H1 (cell line): Measurements from ENCODE around the gene CD99. TPM values are rescaled to one million over a fixed set of nuclear protein-coding genes. Genes with fewer than 3 reads are reported as not detected.

Experiments used
- CTCF ChIA-PET: fragments of 300-600 bp; sonication (Branson Sonifier 250); formaldehyde crosslinking; loops from one replicate; lab custom pipeline; 2021; ENCODE audit not compliant: partially characterized antibody; lab: Charles Lee
- POLR2A ChIA-PET: fragments of 300-600 bp; sonication (Branson Sonifier 250); formaldehyde crosslinking; loops from one replicate; lab custom pipeline; 2021; ENCODE audit warnings: inconsistent platforms; ENCODE audit not compliant: partially characterized antibody; lab: Charles Lee
- DNase-seq, 2 experiments: peaks; one replicate each; pipeline versions ENCODE4 v3.0.0 to v3.0.0-alpha.2; 2010 to 2022; ENCODE audit warnings: low spot score in 2 of 2, low read depth in 1 of 2, mixed read lengths in 1 of 2
- FAIRE-seq: peaks from 2 replicates; lab custom pipeline; 2011; peaks lifted over from hg19 to GRCh38; lab: Jason Lieb, UNC
- H2AFZ ChIP-seq: 2 replicates; pipeline ENCODE4 v1.8.1; 2012; ENCODE audit warnings: low read length, inconsistent platforms
- H2AK5ac ChIP-seq: 2 replicates; pipeline ENCODE4 v1.6.1; 2013; ENCODE audit warnings: low read depth, low read length
- H2BK120ac ChIP-seq: replicated peaks from 2 replicates; pipeline ENCODE3; 2013; ENCODE audit warnings: low read depth, low read length, inconsistent platforms
- H2BK12ac ChIP-seq: 2 replicates; pipeline ENCODE4 v1.6.1; 2013; ENCODE audit warnings: low read depth, low read length
- H2BK15ac ChIP-seq: 2 replicates; pipeline ENCODE4 v1.6.1; 2013; ENCODE audit warnings: low read length
- H2BK20ac ChIP-seq: 2 replicates; pipeline ENCODE4 v1.6.1; 2013; ENCODE audit warnings: low read length
- H2BK5ac ChIP-seq: 2 replicates; pipeline ENCODE4 v1.6.1; 2013; ENCODE audit warnings: low read depth, low read length
- H3K14ac ChIP-seq: 2 replicates; pipeline ENCODE4 v1.6.1; 2013; ENCODE audit warnings: inconsistent platforms; ENCODE audit not compliant: insufficient read length
- H3K18ac ChIP-seq: 2 replicates; pipeline ENCODE4 v1.6.1; 2013; ENCODE audit warnings: low read length; ENCODE audit errors: extremely low read depth
- H3K23ac ChIP-seq: 2 replicates; pipeline ENCODE4 v1.6.1; 2013; ENCODE audit warnings: inconsistent platforms; ENCODE audit not compliant: insufficient read length
- H3K23me2 ChIP-seq: 2 replicates; pipeline ENCODE4 v1.6.1; 2013; ENCODE audit warnings: low read depth, low read length
- H3K27ac ChIP-seq: 2 replicates; pipeline ENCODE4 v1.6.1; 2011; ENCODE audit warnings: low read depth, low read length, inconsistent platforms
- H3K27me3 ChIP-seq, 4 experiments: replicated peaks in 1 of 4; 1 replicate in 1 of 4; 2 replicates in 3 of 4; pipeline versions ENCODE4 v1.6.1 to v1.8.1; 2011 to 2013; ENCODE audit warnings: low read length in 3 of 4, mild to moderate bottlenecking in 3 of 4, inconsistent platforms in 2 of 4, mixed read lengths in 2 of 4, moderate library complexity in 1 of 4; ENCODE audit not compliant: control insufficient read depth in 3 of 4, insufficient read depth in 3 of 4; ENCODE audit errors: extremely low read depth in 1 of 4
- H3K36me3 ChIP-seq, 4 experiments: 2 replicates each; pipeline versions ENCODE4 v1.6.1 to v1.8.1; 2011 to 2013; ENCODE audit warnings: mild to moderate bottlenecking in 4 of 4, low read length in 3 of 4, moderate library complexity in 2 of 4, control low read depth in 1 of 4, inconsistent platforms in 1 of 4; ENCODE audit not compliant: insufficient read depth in 4 of 4, control insufficient read depth in 2 of 4
- H3K4ac ChIP-seq: replicated peaks from 2 replicates; pipeline ENCODE3; 2013; ENCODE audit warnings: low read length, low read depth, mixed read lengths, inconsistent platforms; ENCODE audit not compliant: insufficient read length
- H3K4me1 ChIP-seq, 4 experiments: replicated peaks in 1 of 4; 1 replicate in 1 of 4; 2 replicates in 3 of 4; pipeline versions ENCODE4 v1.6.1 to v1.8.1; 2011 to 2013; ENCODE audit warnings: low read length in 3 of 4, inconsistent platforms in 2 of 4, mixed read lengths in 1 of 4; ENCODE audit not compliant: insufficient read depth in 4 of 4, control insufficient read depth in 3 of 4
- H3K4me2 ChIP-seq, 2 experiments: 2 replicates each; pipeline versions ENCODE4 v1.6.1 to v1.8.1; 2011 to 2013; ENCODE audit warnings: low read depth in 2 of 2, low read length in 2 of 2, control low read depth in 1 of 2, inconsistent platforms in 1 of 2, mild to moderate bottlenecking in 1 of 2; ENCODE audit not compliant: insufficient read depth in 1 of 2
- H3K4me3 ChIP-seq, 4 experiments: fragments of 200-600, 300-600 bp in 1 of 4; sonication (generic), shearing (Covaris generic), sonication (Bioruptor Twin) in 1 of 4; 2 replicates each; pipeline versions ENCODE4 v1.5.1 to v1.8.1; 2011 to 2016; ENCODE audit warnings: low read length in 4 of 4, low read depth in 3 of 4, control low read depth in 2 of 4, inconsistent platforms in 2 of 4, mild to moderate bottlenecking in 2 of 4, mixed read lengths in 1 of 4, moderate library complexity in 1 of 4; ENCODE audit not compliant: insufficient read depth in 2 of 4; ENCODE audit errors: extremely low read depth in 1 of 4
- H3K56ac ChIP-seq: replicated peaks from 2 replicates; pipeline ENCODE3; 2013; ENCODE audit warnings: low read depth, mild to moderate bottlenecking, mixed read lengths, low read length, inconsistent platforms; ENCODE audit not compliant: insufficient read length
- H3K79me1 ChIP-seq: 2 replicates; pipeline ENCODE4 v1.6.1; 2013; ENCODE audit warnings: low read depth, low read length, control low read depth
- H3K79me2 ChIP-seq, 2 experiments: 2 replicates each; pipeline versions ENCODE4 v1.6.1 to v1.8.1; 2012 to 2013; ENCODE audit warnings: low read length in 2 of 2, mild to moderate bottlenecking in 2 of 2, inconsistent platforms in 1 of 2; ENCODE audit not compliant: insufficient read depth in 2 of 2, control insufficient read depth in 1 of 2
- H3K9ac ChIP-seq, 4 experiments: replicated peaks in 1 of 4; 1 replicate in 1 of 4; 2 replicates in 3 of 4; pipeline versions ENCODE4 v1.6.1 to v1.8.1; 2011 to 2013; ENCODE audit warnings: low read depth in 3 of 4, low read length in 3 of 4, control low read depth in 2 of 4, mild to moderate bottlenecking in 2 of 4, moderate library complexity in 2 of 4, inconsistent platforms in 1 of 4; ENCODE audit errors: extremely low read depth in 1 of 4
- H3K9me3 ChIP-seq, 2 experiments: 2 replicates each; pipeline versions ENCODE4 v1.6.1 to v1.8.1; 2012 to 2013; ENCODE audit warnings: mild to moderate bottlenecking in 2 of 2, moderate library complexity in 2 of 2, control low read depth in 1 of 2, inconsistent platforms in 1 of 2, low read depth in 1 of 2, low read length in 1 of 2, mixed read lengths in 1 of 2; ENCODE audit not compliant: insufficient read depth in 2 of 2
- H4K20me1 ChIP-seq, 2 experiments: replicated peaks in 1 of 2; 2 replicates each; pipeline versions ENCODE3 to v1.8.1; 2011 to 2013; ENCODE audit warnings: inconsistent platforms in 2 of 2, low read length in 2 of 2, mild to moderate bottlenecking in 1 of 2; ENCODE audit not compliant: insufficient read depth in 2 of 2, control insufficient read depth in 1 of 2
- H4K5ac ChIP-seq: 2 replicates; pipeline ENCODE4 v1.6.1; 2013; ENCODE audit warnings: low read length, low read depth, mixed read lengths, inconsistent platforms; ENCODE audit not compliant: insufficient read length
- H4K8ac ChIP-seq: 2 replicates; pipeline ENCODE4 v1.8.0; 2013; ENCODE audit warnings: mild to moderate bottlenecking, moderate library complexity, low read length, inconsistent platforms; ENCODE audit not compliant: insufficient read depth; ENCODE audit errors: extremely low read depth
- H4K91ac ChIP-seq: replicated peaks from 2 replicates; pipeline ENCODE3; 2013; ENCODE audit warnings: low read length, mixed read lengths, inconsistent platforms; ENCODE audit not compliant: insufficient read length
- ASH2L ChIP-seq: fragments of 200-600, 300-600 bp; sonication (generic); IDR thresholded peaks from one replicate; pipeline ENCODE4 v1.7.1; 2017; ENCODE audit warnings: low read length
- BRCA1 ChIP-seq: IDR thresholded peaks from 2 replicates; pipeline ENCODE4 v1.6.1; 2012; ENCODE audit warnings: low read depth, low read length, improper control_type of control experiment
- CBX8 ChIP-seq: fragments of 300-800, 300-1000 bp; sonication (generic); IDR thresholded peaks from 2 replicates; pipeline ENCODE4 v1.7.1; 2016; ENCODE audit warnings: low read depth, low read length, borderline replicate concordance
- EGR1 ChIP-seq: IDR thresholded peaks from 2 replicates; pipeline ENCODE4 v1.6.1; 2011; ENCODE audit warnings: low read depth, low read length, borderline replicate concordance
- EZH2 ChIP-seq: fragments of 200-600 bp; sonication (generic); IDR thresholded peaks from 2 replicates; pipeline ENCODE4 v1.7.1; 2012; ENCODE audit warnings: low read depth, mild to moderate bottlenecking, moderate library complexity, low read length, inconsistent platforms; ENCODE audit not compliant: severe bottlenecking
- WGBS, 2 experiments: shearing (Covaris generic) in 1 of 2; methylation state at CpG; one replicate each; pipeline versions ENCODE4 v1.1.6 to v1.1.7; 2013 to 2015; ENCODE audit warnings: low lambda C conversion rate in 2 of 2, mixed read lengths in 2 of 2, inconsistent platforms in 1 of 2, low coverage in 1 of 2, missing lambda C conversion rate in 1 of 2; ENCODE audit not compliant: insufficient replicate concordance in 2 of 2, insufficient coverage in 1 of 2, insufficient read length in 1 of 2; ENCODE audit errors: extremely low coverage in 1 of 2, missing lambda C conversion rate in 1 of 2; 5-methylcytosine and 5-hydroxymethylcytosine counted together
- polyA plus RNA-seq, 7 experiments: library from polyadenylated mRNA; depleted of rRNA in 3 of 7; stranded (reverse) in 5 of 7; unstranded in 2 of 7; fragments of >200 nt in 5 of 7; fragments of 200-250 nt in 2 of 7; gene quantifications; 1 replicate in 5 of 7; 2 replicates in 1 of 7; 4 replicates in 1 of 7; pipeline versions ENCODE4 v1.2.1 to v1.2.3, GENCODE V29; 2011 to 2013; ENCODE audit warnings: missing spikeins in 2 of 7, mixed read lengths in 2 of 7
- total RNA-seq: library from RNA; stranded (reverse); fragmentation: NEBNext Ultra II Directional; extraction: Animal tissue kit (Norgen Biotek cat#: 25700); gene quantifications from 2 replicates; pipeline ENCODE4 v1.2.1, GENCODE V29; 2021

CD99 gene
- total and polyA plus RNA-seq, 2 of the 8 experiments (the other 6 are each of a cell fraction or from before 2014, with no cell fraction given): 30.1 to 47.8 TPM

- H4K91ac ChIP-seq: peak overlapping the region; percentile 83
- no peak overlapping the region for H3K18ac ChIP-seq
- H3K79me1 ChIP-seq: peaks cover 5% of the 10 kb centered on the region; the same call in 1 of the 2 replicates
- H2BK5ac ChIP-seq: no peak overlapping the region; the same call in 1 of the 2 replicates
- H3K23me2 ChIP-seq: peaks cover 5% of the 10 kb centered on the region; the same call in 1 of the 2 replicates
- H2BK120ac ChIP-seq: peak overlapping the region; percentile 23
- WGBS, 2 experiments: 93% methylated on average over 9 of the region's 9 CpGs; no CpG with 5 or more reads in 1 of the 2 experiments
- H3K56ac ChIP-seq: no peak overlapping the region
- no peak overlapping the region for H3K9ac ChIP-seq
- no peak overlapping the region for H3K4me2 ChIP-seq
- peaks cover 0 to 3% (median 0%) of the 10 kb centered on the region in 4 experiments; a peak in 3 of 8 replicates for H3K36me3 ChIP-seq
- no peak overlapping the region for H4K8ac ChIP-seq
- H3K27me3 ChIP-seq: no peaks in the 10 kb centered on the region
- H2AK5ac ChIP-seq: peak overlapping the region; percentile 93
- ChIA-PET POLR2A (no interaction called here), CTCF (no interaction called here)
- 0 out of 2 replicates have a peak overlapping the region, but pooled peaks have one; percentile 55 for H2BK15ac ChIP-seq
- peak overlapping the region; percentile 73; the same call in 1 of the 2 replicates for H2BK20ac ChIP-seq
- no peak overlapping the region; the same call in 1 of the 2 replicates for H2BK12ac ChIP-seq
- no peak for FAIRE-seq
- H3K4me3 ChIP-seq: no peak overlapping the region
- no peak overlapping the region for H2AFZ ChIP-seq
- no peak overlapping the region for H3K14ac ChIP-seq
- TF ChIP-seq EZH2 (no peak), BRCA1 (no peak), EGR1 (no peak), ASH2L (no peak), CBX8 (no peak)
- H3K4me1 ChIP-seq: peaks cover 5 to 23% (median 10%) of the 10 kb centered on the region in 4 experiments
- no peak overlapping the region for H3K4ac ChIP-seq
- H3K23ac ChIP-seq: no peak overlapping the region
- H4K5ac ChIP-seq: no peak overlapping the region
- no peak for DNase-seq
- H4K20me1 ChIP-seq: peaks cover 0 to 12% of the 10 kb centered on the region in 2 experiments
- H3K79me2 ChIP-seq: peaks cover 0 to 5% of the 10 kb centered on the region in 2 experiments; a peak in 1 of 4 replicates
- H3K27ac ChIP-seq: no peak overlapping the region
- no peaks in the 10 kb centered on the region for H3K9me3 ChIP-seq
These were observed 21.3 kb downstream of the CD99 start for GRCh38 chrX:2712428-2712827.
